ENCODE results near the gene RNF26.

RNF26 gene

GRCh38 chr11:119334174-119334930, at the start of gene RNF26:
RNF26 (plus strand) TSS chr11:119334527; CDS start chr11:119335123, 596 bp downstream.
- ChIA-PET CTCF (interaction anchor here (0.8 to 12.3 kb wide), 4 partner anchors 9 to 140 kb away, joined by 3 to 342 read pairs (median 6); no protein-coding TSS in a partner anchor), POLR2A (interaction anchor here (0.9 kb wide), 1 partner anchor 13 kb away, joined by 3 read pairs; no protein-coding TSS in a partner anchor)
- H3K4me3 ChIP-seq (ENCODE audit: low read depth, low read length), result peak within 1 kb of the TSS; percentile 97
- DNase-seq (ENCODE audit: low read depth, low spot score), result peak; percentile 88
- TF ChIP-seq CTCF (IDR thresholded peaks at IDR 0.05; ENCODE audit: insufficient read depth, low read length, missing control alignments), result no peak

- POLR2A ChIA-PET, result no interaction called here
- H3K4me3 ChIP-seq (ENCODE audit: low read depth, low read length), result no peak overlapping the region
- TF ChIP-seq CTCF (IDR thresholded peaks at IDR 0.05; ENCODE audit: insufficient read depth, low read length, missing control alignments), result no peak
- CTCF ChIA-PET, result interaction anchor here (0.8 to 2.3 kb wide), 8 partner anchors 8 to 143 kb away, joined by 3 to 14 read pairs (median 5); partner anchors contain the start of gene NLRX1
- no peak for DNase-seq (ENCODE audit: low read depth, low spot score)
Observed at GRCh38 chr11:119285431-119285830, 48.9 kb upstream of the RNF26 start.

GRCh38 chr11:119288219-119288618, 46.1 kb upstream of the RNF26 start:
- CTCF ChIA-PET, result interaction anchor here (0.9 to 2.5 kb wide), 6 partner anchors 9 to 82 kb away, joined by 3 to 7 read pairs (median 4); partner anchors contain the start of gene CBL
- POLR2A ChIA-PET, result no interaction called here

DNA sequence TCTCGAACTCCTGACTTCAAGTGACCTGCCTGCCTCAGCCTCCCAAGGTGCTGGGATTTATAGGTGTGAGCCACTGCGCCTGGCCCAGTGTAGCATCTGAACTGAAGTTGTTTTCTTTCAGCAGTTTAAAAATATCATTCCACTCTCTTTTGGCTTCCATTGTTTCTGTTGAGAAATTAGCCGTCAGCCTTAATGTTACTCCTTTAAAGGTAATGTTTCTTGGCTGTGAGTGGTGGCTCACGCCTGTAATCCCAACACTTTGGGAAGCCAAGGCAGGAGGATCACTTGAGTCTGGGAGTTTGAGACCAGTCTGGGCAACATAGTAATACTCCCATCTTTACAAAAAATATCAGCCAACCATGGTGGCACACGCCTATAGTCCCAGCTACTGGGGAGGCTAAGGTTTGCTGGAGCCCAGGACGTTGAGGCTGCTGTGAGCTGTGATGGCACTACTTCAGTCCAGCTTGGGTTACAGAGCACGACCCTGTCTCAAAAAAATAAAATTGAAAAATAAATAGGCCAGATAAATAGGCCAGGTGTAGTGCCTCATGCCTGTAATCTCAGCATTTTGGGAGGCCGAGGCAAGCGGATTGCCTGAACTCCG, 43.3 kb upstream of the RNF26 start:
- no peak overlapping the region for H3K4me3 ChIP-seq (ENCODE audit: low read depth, low read length)
- TF ChIP-seq CTCF (IDR thresholded peaks at IDR 0.05; ENCODE audit: insufficient read depth, low read length, missing control alignments), result no peak
- CTCF ChIA-PET, result interaction anchor here (1.7 to 3.3 kb wide), 2 partner anchors 86 to 95 kb away, joined by 5 to 15 read pairs; partner anchors contain the start of gene CBL
- no peak for DNase-seq (ENCODE audit: low read depth, low spot score)
- POLR2A ChIA-PET, result no interaction called here

More at GRCh38 chr11:119288219-119288618, 46.1 kb upstream of the RNF26 start:
- H3K4me3 ChIP-seq (ENCODE audit: low read depth, low read length), result no peak overlapping the region
- no peak for TF ChIP-seq CTCF (IDR thresholded peaks at IDR 0.05; ENCODE audit: insufficient read depth, low read length, missing control alignments)
- DNase-seq (ENCODE audit: low read depth, low spot score), result no peak

DNA sequence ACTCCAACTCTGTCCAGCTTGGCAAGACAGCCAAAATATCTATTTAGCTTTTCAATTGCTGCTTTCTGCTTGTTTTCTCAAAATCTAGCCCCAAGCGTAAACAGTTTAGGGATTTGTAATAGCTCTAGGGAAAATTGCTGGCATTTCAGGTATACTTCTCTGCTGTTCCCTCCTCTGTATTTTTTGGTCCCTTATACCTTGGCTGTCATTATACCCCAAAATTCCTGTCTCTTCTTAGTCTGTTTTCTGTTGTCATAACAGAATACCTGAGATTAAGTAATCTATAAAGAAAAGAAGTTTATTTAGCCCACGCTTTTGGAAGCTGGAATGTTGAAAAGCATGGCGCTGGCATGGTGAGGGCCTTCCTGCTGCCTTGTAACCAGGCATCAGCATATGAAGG, 40.9 kb upstream of the RNF26 start:
- H3K4me3 ChIP-seq (ENCODE audit: low read depth, low read length), result no peak overlapping the region
- TF ChIP-seq CTCF (IDR thresholded peaks at IDR 0.05; ENCODE audit: insufficient read depth, low read length, missing control alignments), result no peak
- no peak for DNase-seq (ENCODE audit: low read depth, low spot score)
- POLR2A ChIA-PET, result no interaction called here
- CTCF ChIA-PET, result interaction anchor here (1.1 to 3.2 kb wide), 2 partner anchors 9 to 14 kb away, joined by 3 to 11 read pairs; no protein-coding TSS in a partner anchor

- no peak for DNase-seq (ENCODE audit: low read depth, low spot score)
- ChIA-PET POLR2A (interaction anchor here (0.6 kb wide), 1 partner anchor 239 kb away, joined by 3 read pairs; the partner anchor contains the start of gene HYOU1), CTCF (interaction anchor here (0.6 to 3.2 kb wide), 3 partner anchors 11 to 150 kb away, joined by 3 to 11 read pairs (median 3); no protein-coding TSS in a partner anchor)
- TF ChIP-seq CTCF (IDR thresholded peaks at IDR 0.05; ENCODE audit: insufficient read depth, low read length, missing control alignments), result no peak
- H3K4me3 ChIP-seq (ENCODE audit: low read depth, low read length), result no peak overlapping the region
Observed at GRCh38 chr11:119295178-119295577, 39.1 kb upstream of the RNF26 start.

Data from AG04449 (cell line).